ENCODE results near the gene JOSD1.

JOSD1 gene

GRCh38 chr22:38730411-38730871 is 29.7 kb upstream of the JOSD1 start:
- no peaks in the 10 kb centered on the region for H3K9me3 ChIP-seq (ENCODE audit: insufficient read depth, low read length, severe bottlenecking)
- no peak overlapping the region for H3K9ac ChIP-seq (ENCODE audit: low read depth, low read length)
- no peak for ATAC-seq (ENCODE audit: insufficient read depth, low read depth)
- peaks cover 35% of the 10 kb centered on the region for H4K20me1 ChIP-seq (ENCODE audit: insufficient read depth, low read length)
- no peak for TF ChIP-seq EZH2 (IDR thresholded peaks at IDR 0.05; ENCODE audit: borderline replicate concordance, low read depth, low read length, severe bottlenecking)
- no peaks in the 10 kb centered on the region for H3K79me2 ChIP-seq (ENCODE audit: insufficient read depth, low read length)
- H2AFZ ChIP-seq (ENCODE audit: low read depth, low read length) = no peak overlapping the region
- H3K27ac ChIP-seq (ENCODE audit: low read length) = no peak overlapping the region
- no peak overlapping the region for H3K4me3 ChIP-seq (ENCODE audit: low read depth in 1 of 2, low read length in 2 of 2)
- no peak for DNase-seq
- peaks cover 98% of the 10 kb centered on the region for H3K36me3 ChIP-seq (ENCODE audit: insufficient read depth, low read length)
- no peaks in the 10 kb centered on the region for H3K4me1 ChIP-seq (ENCODE audit: insufficient read depth, low read length)
- H3K27me3 ChIP-seq (ENCODE audit: insufficient read depth, low read length, poor library complexity) = no peaks in the 10 kb centered on the region
- H3K4me2 ChIP-seq (ENCODE audit: insufficient read depth, low read length) = no peak overlapping the region

DNA sequence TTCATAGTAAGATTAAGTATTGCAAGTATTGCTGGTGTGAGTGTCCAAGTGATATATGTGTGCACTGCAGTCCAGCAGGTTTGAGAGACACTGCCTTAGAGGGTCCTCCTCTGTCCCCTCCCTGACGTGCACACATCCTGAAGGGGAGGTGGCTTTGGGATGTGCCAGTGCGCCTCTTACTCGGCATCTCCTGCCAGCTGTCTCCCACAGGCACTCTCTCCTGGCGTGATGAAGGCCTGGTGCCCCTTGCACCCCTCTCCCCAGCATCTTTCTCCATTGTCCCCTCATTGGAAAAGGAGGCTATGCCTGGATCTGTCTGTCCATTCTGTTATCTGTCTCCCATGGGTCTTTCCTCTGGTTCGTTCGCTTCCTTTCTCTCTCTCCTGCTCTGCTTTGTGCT is 29.2 kb upstream of the JOSD1 start:
- DNase-seq = no peak
- H3K27ac ChIP-seq (ENCODE audit: low read length) = no peak overlapping the region
- H3K36me3 ChIP-seq (ENCODE audit: insufficient read depth, low read length) = peaks cover 98% of the 10 kb centered on the region
- H3K9me3 ChIP-seq (ENCODE audit: insufficient read depth, low read length, severe bottlenecking) = no peaks in the 10 kb centered on the region
- no peak for TF ChIP-seq CTCF (IDR thresholded peaks at IDR 0.05; ENCODE audit: borderline replicate concordance, extremely low read depth, low read length, poor library complexity, severe bottlenecking)
- no peak for TF ChIP-seq EZH2 (IDR thresholded peaks at IDR 0.05; ENCODE audit: borderline replicate concordance, low read depth, low read length, severe bottlenecking)
- no peaks in the 10 kb centered on the region for H3K27me3 ChIP-seq (ENCODE audit: insufficient read depth, low read length, poor library complexity)
- ATAC-seq (ENCODE audit: insufficient read depth, low read depth) = no peak
- no peak overlapping the region for H3K4me3 ChIP-seq (ENCODE audit: low read depth in 1 of 2, low read length in 2 of 2)
- no peaks in the 10 kb centered on the region for H3K4me1 ChIP-seq (ENCODE audit: insufficient read depth, low read length)
- H4K20me1 ChIP-seq (ENCODE audit: insufficient read depth, low read length) = peaks cover 35% of the 10 kb centered on the region
- H2AFZ ChIP-seq (ENCODE audit: low read depth, low read length) = no peak overlapping the region
- no peaks in the 10 kb centered on the region for H3K79me2 ChIP-seq (ENCODE audit: insufficient read depth, low read length)
- H3K4me2 ChIP-seq (ENCODE audit: insufficient read depth, low read length) = no peak overlapping the region
- no peak overlapping the region for H3K9ac ChIP-seq (ENCODE audit: low read depth, low read length)

DNA sequence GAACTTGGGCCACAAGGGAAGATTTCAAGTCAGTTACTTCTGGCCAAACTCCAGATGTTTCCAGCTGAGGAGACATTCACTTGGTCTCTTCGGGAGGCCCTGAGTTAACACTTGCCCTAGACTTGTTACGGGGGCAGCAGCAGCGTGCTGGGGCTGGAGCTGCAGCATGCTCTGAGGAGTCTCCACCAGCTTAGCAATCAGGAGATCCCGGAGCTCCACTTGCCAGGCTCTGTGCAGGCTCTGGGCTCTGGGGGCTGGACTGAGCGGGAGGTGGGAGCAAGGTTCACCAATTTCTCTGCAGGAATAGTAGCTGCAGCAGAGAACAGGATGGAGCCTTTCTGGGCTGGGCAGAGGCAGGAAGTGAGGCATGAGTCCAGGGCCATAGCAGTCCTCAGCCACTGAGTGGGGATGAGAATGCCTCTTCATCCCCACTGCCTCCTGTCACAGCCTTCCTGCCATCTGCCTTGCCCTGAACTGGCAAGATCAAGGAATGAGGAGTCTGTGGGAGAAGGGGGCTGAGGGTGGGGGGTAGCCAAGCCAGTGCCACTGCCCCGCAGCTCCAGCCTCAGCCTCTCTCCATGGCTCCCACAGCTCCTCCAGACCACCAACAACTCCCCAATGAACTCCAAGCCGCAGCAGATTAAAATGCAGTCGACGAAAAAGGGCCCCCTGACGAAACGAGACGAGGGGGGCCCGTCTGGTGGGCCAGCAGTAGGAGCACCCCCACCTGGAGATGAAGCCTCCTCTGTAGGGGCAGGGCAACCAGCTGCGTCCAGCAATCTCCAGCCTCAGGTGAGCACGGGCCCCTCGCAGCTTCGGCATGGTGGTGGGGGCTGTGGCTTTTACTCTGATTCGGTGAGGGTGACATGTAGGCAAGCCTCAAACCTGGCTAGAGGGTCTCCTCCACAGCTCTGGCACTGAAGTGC is 28.4 kb upstream of the JOSD1 start:
- H3K27me3 ChIP-seq (ENCODE audit: insufficient read depth, low read length, poor library complexity) = no peaks in the 10 kb centered on the region
- no peak overlapping the region for H3K4me3 ChIP-seq (ENCODE audit: low read depth in 1 of 2, low read length in 2 of 2)
- H2AFZ ChIP-seq (ENCODE audit: low read depth, low read length) = no peak overlapping the region
- no peaks in the 10 kb centered on the region for H3K79me2 ChIP-seq (ENCODE audit: insufficient read depth, low read length)
- H3K9ac ChIP-seq (ENCODE audit: low read depth, low read length) = no peak overlapping the region
- peaks cover 98% of the 10 kb centered on the region for H3K36me3 ChIP-seq (ENCODE audit: insufficient read depth, low read length)
- no peak overlapping the region for H3K4me2 ChIP-seq (ENCODE audit: insufficient read depth, low read length)
- no peaks in the 10 kb centered on the region for H3K9me3 ChIP-seq (ENCODE audit: insufficient read depth, low read length, severe bottlenecking)
- H3K4me1 ChIP-seq (ENCODE audit: insufficient read depth, low read length) = no peaks in the 10 kb centered on the region
- DNase-seq (no peak), ATAC-seq (ENCODE audit: insufficient read depth, low read depth) (no peak)
- H3K27ac ChIP-seq (ENCODE audit: low read length) = no peak overlapping the region
- TF ChIP-seq EZH2 (IDR thresholded peaks at IDR 0.05; ENCODE audit: borderline replicate concordance, low read depth, low read length, severe bottlenecking) (no peak), CTCF (IDR thresholded peaks at IDR 0.05; ENCODE audit: borderline replicate concordance, extremely low read depth, low read length, poor library complexity, severe bottlenecking) (no peak)
- H4K20me1 ChIP-seq (ENCODE audit: insufficient read depth, low read length) = peaks cover 33% of the 10 kb centered on the region

Measured in DND-41 (cell line).